ENCODE results near the gene POFUT1. TPM values are rescaled to one million over a fixed set of nuclear protein-coding genes. Genes with fewer than 3 reads are reported as not detected.
"Not testable (repeated sequence)": the region's sequence is repeated elsewhere in the genome, so short reads cannot be mapped to it uniquely, and the experiment has no call there.

POFUT1 gene
- polyA plus RNA-seq, 1 donor (not counting 4 experiments of a cell fraction or from before 2014, with no cell fraction given): 25.1 TPM

- Histone ChIP-seq H3K4me1 (ENCODE audit: control insufficient read depth, extremely low read depth, insufficient read depth, low read length) (peaks cover 3% of the 10 kb centered on the region), H3K4me3 (ENCODE audit: control insufficient read depth in 2 of 3, extremely low read depth in 1 of 3, insufficient read depth in 2 of 3, low read depth in 1 of 3, low read length in 3 of 3) (no peak overlapping the region), H3K27ac (ENCODE audit: control insufficient read depth, insufficient read depth, low read length) (no peak overlapping the region), H2AFZ (ENCODE audit: control insufficient read depth, low read length) (no peak overlapping the region), H3K4me2 (ENCODE audit: control insufficient read depth, extremely low read depth, insufficient read depth, low read depth, low read length) (no peak overlapping the region), H3K9me3 (ENCODE audit: control insufficient read depth, low read depth, low read length) (no peaks in the 10 kb centered on the region), H3K9ac (ENCODE audit: control insufficient read depth, extremely low read depth, insufficient read depth, low read length) (no peak overlapping the region), H3K9me1 (ENCODE audit: control insufficient read depth, extremely low read depth, insufficient read depth, low read length) (no peaks in the 10 kb centered on the region), H3K79me2 (ENCODE audit: control insufficient read depth, insufficient read depth, low read length) (peaks cover 9% of the 10 kb centered on the region), H4K20me1 (ENCODE audit: control insufficient read depth, extremely low read depth, insufficient read depth, low read length) (peaks cover 6% of the 10 kb centered on the region), H3K27me3 (ENCODE audit: control insufficient read depth, extremely low read depth, insufficient read depth, low read length) (no peaks in the 10 kb centered on the region), H3K36me3 (ENCODE audit: control insufficient read depth in 2 of 2, extremely low read depth in 1 of 2, insufficient read depth in 2 of 2, low read length in 2 of 2) (peaks cover 25 to 29% of the 10 kb centered on the region in 2 experiments)
- no peak for TF ChIP-seq EZH2 (IDR thresholded peaks at IDR 0.05; ENCODE audit: low read length)
- no peak for TF ChIP-seq CTCF (optimal IDR thresholded peaks at IDR 0.05 in 1 of 3, IDR thresholded peaks at IDR 0.05 in 1 of 3, conservative IDR thresholded peaks at IDR 0.05 in 1 of 3; ENCODE audit: extremely low read depth in 1 of 3, insufficient read depth in 2 of 3, low read length in 3 of 3)
- no peak for FAIRE-seq
- dilution Hi-C loops (cut with MboI; ENCODE audit: extremely low pct_ligation_motif_present, low sequenced_read_pairs): no loop called here
- no peak for DNase-seq (ENCODE audit: low read depth, low spot score)
Observed at GRCh38 chr20:32193996-32194395, 13.7 kb upstream of the POFUT1 start.

GRCh38 chr20:32195581-32195980 is 12.1 kb upstream of the POFUT1 start:
- no peak overlapping the region for H2AFZ ChIP-seq (ENCODE audit: control insufficient read depth, low read length)
- peaks cover 20% of the 10 kb centered on the region for H3K79me2 ChIP-seq (ENCODE audit: control insufficient read depth, insufficient read depth, low read length)
- no peaks in the 10 kb centered on the region for H3K9me1 ChIP-seq (ENCODE audit: control insufficient read depth, extremely low read depth, insufficient read depth, low read length)
- no peak overlapping the region for H3K27ac ChIP-seq (ENCODE audit: control insufficient read depth, insufficient read depth, low read length)
- TF ChIP-seq EZH2 (IDR thresholded peaks at IDR 0.05; ENCODE audit: low read length) (no peak), CTCF (optimal IDR thresholded peaks at IDR 0.05 in 1 of 3, IDR thresholded peaks at IDR 0.05 in 1 of 3, conservative IDR thresholded peaks at IDR 0.05 in 1 of 3; ENCODE audit: extremely low read depth in 1 of 3, insufficient read depth in 2 of 3, low read length in 3 of 3) (no peak)
- no peaks in the 10 kb centered on the region for H3K9me3 ChIP-seq (ENCODE audit: control insufficient read depth, low read depth, low read length)
- peaks cover 36% of the 10 kb centered on the region in 2 experiments for H3K36me3 ChIP-seq (ENCODE audit: control insufficient read depth in 2 of 2, extremely low read depth in 1 of 2, insufficient read depth in 2 of 2, low read length in 2 of 2)
- H3K4me1 ChIP-seq (ENCODE audit: control insufficient read depth, extremely low read depth, insufficient read depth, low read length): no peaks in the 10 kb centered on the region
- H3K9ac ChIP-seq (ENCODE audit: control insufficient read depth, extremely low read depth, insufficient read depth, low read length): no peak overlapping the region
- peaks cover 6% of the 10 kb centered on the region for H4K20me1 ChIP-seq (ENCODE audit: control insufficient read depth, extremely low read depth, insufficient read depth, low read length)
- no peak for DNase-seq (ENCODE audit: low read depth, low spot score)
- H3K4me2 ChIP-seq (ENCODE audit: control insufficient read depth, extremely low read depth, insufficient read depth, low read depth, low read length): no peak overlapping the region
- no peak for FAIRE-seq
- dilution Hi-C loops (cut with MboI; ENCODE audit: extremely low pct_ligation_motif_present, low sequenced_read_pairs): no loop called here
- H3K4me3 ChIP-seq (ENCODE audit: control insufficient read depth in 2 of 3, extremely low read depth in 1 of 3, insufficient read depth in 2 of 3, low read depth in 1 of 3, low read length in 3 of 3): no peak overlapping the region
- no peaks in the 10 kb centered on the region for H3K27me3 ChIP-seq (ENCODE audit: control insufficient read depth, extremely low read depth, insufficient read depth, low read length)

GRCh38 chr20:32196613-32197012 is 11.1 kb upstream of the POFUT1 start:
- H3K9me1 ChIP-seq (ENCODE audit: control insufficient read depth, extremely low read depth, insufficient read depth, low read length); H3K4me2 ChIP-seq (ENCODE audit: control insufficient read depth, extremely low read depth, insufficient read depth, low read depth, low read length); H3K27me3 ChIP-seq (ENCODE audit: control insufficient read depth, extremely low read depth, insufficient read depth, low read length); H3K27ac ChIP-seq (ENCODE audit: control insufficient read depth, insufficient read depth, low read length); H3K4me3 ChIP-seq (ENCODE audit: control insufficient read depth in 2 of 3, extremely low read depth in 1 of 3, insufficient read depth in 2 of 3, low read depth in 1 of 3, low read length in 3 of 3); H3K9me3 ChIP-seq (ENCODE audit: control insufficient read depth, low read depth, low read length); DNase-seq (ENCODE audit: low read depth, low spot score); H3K9ac ChIP-seq (ENCODE audit: control insufficient read depth, extremely low read depth, insufficient read depth, low read length); FAIRE-seq; dilution Hi-C loops (cut with MboI; ENCODE audit: extremely low pct_ligation_motif_present, low sequenced_read_pairs); H4K20me1 ChIP-seq (ENCODE audit: control insufficient read depth, extremely low read depth, insufficient read depth, low read length); H2AFZ ChIP-seq (ENCODE audit: control insufficient read depth, low read length); H3K4me1 ChIP-seq (ENCODE audit: control insufficient read depth, extremely low read depth, insufficient read depth, low read length): not testable (repeated sequence)
- H3K36me3 ChIP-seq (ENCODE audit: control insufficient read depth in 2 of 2, extremely low read depth in 1 of 2, insufficient read depth in 2 of 2, low read length in 2 of 2): peaks cover 39 to 44% of the 10 kb centered on the region in 2 experiments
- H3K79me2 ChIP-seq (ENCODE audit: control insufficient read depth, insufficient read depth, low read length): peaks cover 30% of the 10 kb centered on the region
